GM18508 (cell line): ENCODE data around the gene CCNA2.

Experiments
- ATAC-seq: cut with Tn5 transposase; IDR thresholded peaks from one replicate; pipeline ENCODE4 v1.9.1; 2021; ENCODE audit warnings: moderate number of reproducible peaks; ENCODE audit not compliant: insufficient read depth, unreplicated experiment

The CCNA2 gene

GRCh38 chr4:121823505-121824170 is at the start of gene CCNA2:
Gene CCNA2, minus strand, starts transcription at chr4:121823883. Its CDS starts 255 bp downstream, at chr4:121823628.
- peak; percentile 86 for ATAC-seq

DNA sequence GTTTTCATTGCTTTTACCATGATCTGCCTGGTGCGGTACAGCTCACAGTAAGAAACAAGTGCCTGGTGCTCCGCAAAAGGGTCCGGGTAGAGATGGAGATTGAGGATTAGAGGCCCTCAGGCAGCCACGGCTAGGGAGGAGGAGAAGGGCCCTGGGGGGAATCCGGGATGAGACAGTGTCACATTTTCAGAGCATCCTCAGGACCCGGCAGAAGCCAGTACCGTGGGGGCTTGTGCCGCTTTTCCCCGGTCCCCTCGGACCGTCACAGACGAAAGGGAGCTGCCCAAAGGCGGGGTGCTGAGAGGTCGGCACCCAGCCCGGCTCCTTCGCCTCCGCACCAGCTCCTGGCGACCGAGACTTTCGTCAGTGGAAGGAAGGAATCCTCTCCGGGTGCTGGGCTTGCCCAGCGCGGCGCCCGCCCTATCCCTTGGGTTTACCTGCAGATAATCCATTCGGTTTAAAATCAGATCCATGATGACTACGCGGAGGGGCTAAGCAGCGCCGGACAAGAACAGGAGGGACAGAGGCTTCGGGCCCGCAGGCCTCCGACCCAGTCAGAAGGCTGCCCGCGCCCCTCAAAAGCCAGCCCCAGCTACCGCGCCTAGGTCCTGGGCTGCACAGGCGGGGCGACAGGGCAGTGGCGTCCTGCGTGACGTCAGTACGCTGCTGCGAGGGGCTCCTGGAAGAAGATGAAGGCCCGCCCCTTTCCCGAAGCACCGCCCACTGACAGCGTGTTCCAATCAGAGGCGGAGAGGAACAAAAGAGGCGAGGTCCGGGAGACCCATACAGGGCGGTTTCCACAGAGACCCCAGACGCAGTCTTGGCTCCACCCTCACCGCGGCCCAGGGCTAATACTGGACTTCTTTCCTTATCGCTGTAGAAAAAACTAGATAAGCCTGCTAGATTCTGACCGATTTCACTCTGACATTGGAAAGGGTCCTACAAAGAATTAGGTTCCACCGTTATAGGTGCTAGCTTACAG is 46.4 kb upstream of the CCNA2 start, which contains the start of gene BBS7:
TSS of gene BBS7 (minus strand) at position 634 of the 982 bp plus-strand sequence. CDS start at position 473, 161 bp downstream.
- peak; percentile 98 for ATAC-seq

- no peak for ATAC-seq
Observed at GRCh38 chr4:121863799-121864198, 40.1 kb upstream of the CCNA2 start.

- no peak for ATAC-seq
Observed at GRCh38 chr4:121861426-121861825, 37.7 kb upstream of the CCNA2 start.

- no peak for ATAC-seq
Observed at GRCh38 chr4:121860121-121860520, 36.4 kb upstream of the CCNA2 start.

DNA sequence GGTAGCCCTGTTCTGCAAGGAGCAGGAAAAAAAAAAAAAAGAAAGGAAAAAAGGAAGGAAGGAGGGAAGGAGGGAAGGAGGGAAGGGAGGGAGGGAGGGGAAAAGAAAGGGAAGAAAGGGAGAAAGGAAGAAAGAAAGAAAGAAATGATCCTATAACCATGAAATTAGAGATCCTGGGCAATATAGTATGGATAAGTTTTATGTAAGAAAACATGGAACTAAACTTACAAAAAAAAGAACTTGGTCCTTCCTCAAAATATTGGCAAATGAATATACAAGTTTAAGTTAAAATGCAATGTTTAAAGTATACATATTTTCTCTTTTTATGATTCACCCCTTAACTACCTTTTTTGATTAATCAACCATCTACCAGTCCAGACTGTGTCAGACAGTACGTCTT is 27.7 kb upstream of the CCNA2 start:
- ATAC-seq: no peak

GRCh38 chr4:121846662-121847061 is 23.0 kb upstream of the CCNA2 start:
- ATAC-seq: no peak

DNA sequence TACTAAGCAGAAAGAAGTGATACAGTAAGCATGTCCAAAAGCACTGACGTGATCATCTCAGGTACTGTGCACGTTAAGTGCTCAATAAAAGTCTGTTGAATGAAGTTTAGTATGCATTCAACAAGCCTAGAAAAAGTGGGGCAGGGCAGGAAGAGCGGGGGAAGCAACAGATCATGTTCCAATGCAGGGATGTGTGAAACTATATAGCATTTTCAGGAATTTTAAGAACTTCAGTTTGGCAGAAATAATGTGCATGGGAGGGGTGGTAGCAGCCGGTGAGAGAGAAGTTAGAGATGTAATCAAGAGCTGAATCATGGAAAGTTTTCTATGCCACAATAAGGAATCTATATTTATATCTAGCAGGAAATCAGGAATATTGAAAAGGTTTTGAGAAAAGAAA is 19.2 kb upstream of the CCNA2 start:
- no peak for ATAC-seq

- ATAC-seq: no peak
Observed at GRCh38 chr4:121838136-121838535, 14.5 kb upstream of the CCNA2 start.

GRCh38 chr4:121829511-121829910 is 5.8 kb upstream of the CCNA2 start:
- no peak for ATAC-seq

- no peak for ATAC-seq
Observed at GRCh38 chr4:121827853-121828252, 4.2 kb upstream of the CCNA2 start.

DNA sequence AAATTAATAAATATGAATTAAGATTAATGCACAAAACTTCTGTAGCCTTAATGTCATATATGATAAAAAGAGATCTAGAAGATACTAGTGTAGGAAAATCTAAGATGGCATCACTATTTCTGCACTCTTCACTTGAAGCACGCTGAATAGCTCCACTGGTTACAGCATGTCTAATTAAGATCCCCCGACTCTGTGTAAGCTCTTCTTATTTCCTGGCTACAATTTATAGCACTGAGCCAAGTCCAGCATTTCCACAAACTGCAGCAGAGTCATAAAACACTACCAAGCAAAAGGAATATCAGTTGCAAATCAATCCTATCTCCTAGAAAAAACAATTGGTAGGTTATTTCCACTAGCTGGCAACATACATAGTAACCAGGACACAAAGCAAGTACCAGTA is 1.3 kb upstream of the CCNA2 start:
- no peak for ATAC-seq

- ATAC-seq: peak; percentile 3
Observed at GRCh38 chr4:121824171-121824527, 466 bp upstream of the CCNA2 start.

- no peak for ATAC-seq
Observed at GRCh38 chr4:121822796-121823504, 733 bp downstream of the CCNA2 start.

GRCh38 chr4:121822047-121822446 is 1.6 kb downstream of the CCNA2 start:
- ATAC-seq: no peak

- no peak for ATAC-seq
Observed at GRCh38 chr4:121819216-121819965, 4.3 kb downstream of the CCNA2 start.

DNA sequence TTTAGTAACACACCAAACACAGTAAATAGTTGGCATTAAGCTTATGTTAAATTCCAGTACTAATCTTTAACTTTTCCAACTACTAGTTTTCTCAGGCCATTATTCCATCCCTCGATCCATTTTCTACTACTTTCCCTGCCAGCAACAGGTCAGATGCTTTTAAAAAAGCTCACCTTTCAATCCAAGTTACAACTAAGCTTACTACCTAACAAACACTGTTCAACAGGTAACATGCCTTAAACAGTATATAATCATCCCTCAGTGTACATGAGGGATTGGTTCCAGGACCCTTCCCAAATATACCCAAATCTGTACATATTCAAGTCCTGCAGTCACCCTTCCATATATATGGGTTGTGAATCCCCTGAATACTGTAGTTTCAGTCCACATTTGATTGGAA is 5.5 kb downstream of the CCNA2 start:
- no peak for ATAC-seq

GRCh38 chr4:121817701-121818100 is 6.0 kb downstream of the CCNA2 start:
- ATAC-seq: no peak

DNA sequence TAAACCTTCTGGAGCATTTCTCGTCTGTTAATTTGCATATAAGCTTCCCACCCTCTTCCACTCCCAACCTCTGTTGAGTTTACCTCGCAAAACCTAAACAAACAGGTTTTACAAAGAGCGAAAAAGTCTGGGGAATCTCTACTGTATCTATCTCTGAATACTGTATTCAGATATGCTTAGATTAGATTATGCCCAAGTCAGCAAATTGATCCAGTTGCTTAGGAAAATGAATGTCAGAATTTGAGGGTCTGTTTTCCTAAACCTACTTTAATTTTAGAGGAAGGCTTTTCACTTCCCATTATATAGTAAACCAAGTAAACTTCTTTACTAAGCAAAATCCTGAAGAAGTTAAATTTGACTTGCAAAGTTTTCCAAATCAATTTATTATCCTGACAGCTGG is 6.7 kb downstream of the CCNA2 start:
- no peak for ATAC-seq

DNA sequence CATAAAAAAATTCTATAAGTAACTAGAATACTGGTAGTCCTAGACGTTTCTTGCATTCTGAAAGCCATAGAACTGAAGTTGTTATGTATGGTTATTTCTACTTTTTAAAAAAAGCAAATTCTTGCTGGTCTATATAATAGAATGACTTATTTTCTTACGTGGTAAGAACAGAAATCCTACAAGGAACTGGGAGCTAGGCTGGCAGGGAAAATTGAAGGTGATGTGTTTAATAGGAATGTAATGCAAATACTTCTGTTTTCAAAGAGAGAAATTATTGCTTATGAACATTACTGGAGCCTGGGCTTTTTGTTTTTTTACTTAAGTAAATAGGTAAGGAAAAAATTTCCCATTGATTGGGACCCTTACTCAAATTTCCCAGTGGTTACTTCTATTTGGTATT is 8.9 kb downstream of the CCNA2 start:
- ATAC-seq: no peak
